Dedifferentiated amniotic fluid mesenchymal stem cell (primary cell): ENCODE data around the gene MAGED2.
"Not testable (repeated sequence)": the region's sequence is repeated elsewhere in the genome, so short reads cannot be mapped to it uniquely, and the experiment has no call there.

Source experiments
- DNase-seq: peaks from one replicate; pipeline ENCODE4 v3.0.0-alpha.2; 2016; ENCODE audit errors: extremely low spot score

MAGED2 gene

DNA sequence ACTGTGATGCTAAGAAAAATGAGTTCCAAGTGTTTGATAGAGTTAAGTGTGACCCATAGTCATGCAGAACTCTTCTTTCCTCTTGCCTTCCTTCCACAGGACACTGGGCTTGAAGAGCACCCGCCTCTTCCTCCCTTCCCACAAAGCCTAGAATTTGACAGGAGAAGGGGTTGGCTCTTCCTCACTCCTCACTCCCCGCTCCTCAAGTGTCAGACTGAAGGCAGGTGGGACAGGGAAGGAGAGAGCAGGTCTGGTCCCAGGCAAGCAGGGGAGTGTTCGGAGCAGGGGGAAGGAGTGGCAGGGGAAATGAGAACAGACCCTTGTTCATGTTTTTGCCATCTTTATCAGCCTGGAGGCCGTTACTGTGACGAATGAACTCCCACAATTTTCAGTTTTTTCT, 10.7 kb downstream of the MAGED2 start:
- DNase-seq: no peak

DNA sequence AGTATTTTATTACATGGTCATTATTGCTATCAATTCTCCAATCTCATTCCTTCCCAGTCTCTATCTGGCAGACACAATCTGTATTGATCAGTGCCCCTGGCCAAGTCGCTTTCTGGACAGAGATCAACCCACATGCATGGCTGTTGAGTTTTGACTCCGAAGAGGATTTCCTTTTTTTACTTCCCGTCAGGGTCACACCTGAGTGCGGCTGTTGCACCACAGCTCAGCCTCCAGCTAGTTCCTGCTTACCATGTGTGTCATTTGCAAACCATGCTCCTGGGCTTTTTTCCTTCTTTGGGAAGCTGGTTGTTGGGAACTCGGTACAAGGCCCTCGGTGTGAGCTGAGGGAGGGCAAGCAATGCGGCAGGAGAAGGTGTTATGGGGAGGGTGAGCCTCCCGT, 11.7 kb downstream of the MAGED2 start:
- no peak for DNase-seq

DNA sequence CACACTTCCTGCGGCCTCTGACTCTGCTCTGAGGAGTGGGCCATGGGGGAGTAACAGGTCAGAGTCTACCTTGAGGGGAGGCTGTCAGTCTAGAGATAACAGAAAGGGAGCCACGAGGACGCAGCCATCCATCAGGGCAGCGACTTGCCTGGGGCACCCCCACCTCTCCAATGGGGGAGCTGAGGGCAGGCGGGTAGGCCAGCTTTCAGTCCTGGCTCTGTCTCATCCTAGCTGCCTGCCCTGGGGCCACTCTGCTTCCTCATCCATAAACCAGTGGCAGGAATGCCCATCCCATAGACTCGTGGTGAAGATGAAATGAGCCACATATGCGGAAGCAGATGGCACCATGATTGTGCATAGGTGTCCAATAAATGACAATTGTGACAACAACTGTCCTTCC, 13.2 kb downstream of the MAGED2 start:
- DNase-seq: no peak

DNA sequence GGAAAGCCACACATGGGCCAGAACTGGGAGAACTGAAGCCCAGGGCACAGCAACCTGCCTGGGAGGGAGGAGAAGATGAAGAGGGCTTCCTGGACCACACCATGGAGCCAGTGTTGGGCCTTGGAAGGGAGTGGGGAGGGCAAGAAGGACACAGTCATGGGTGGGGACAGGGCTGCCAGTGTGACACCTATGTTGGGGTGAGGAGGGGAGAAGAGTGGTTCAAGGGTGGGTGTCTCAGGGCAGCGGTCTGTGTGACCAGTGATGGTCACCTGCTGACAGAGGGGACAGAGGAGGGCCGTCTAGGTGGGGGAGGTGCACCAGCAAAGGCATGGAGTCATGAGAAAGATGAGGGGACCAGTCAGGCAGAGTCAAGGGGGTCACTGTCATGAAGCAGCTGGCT, 13.8 kb downstream of the MAGED2 start:
- DNase-seq: no peak

DNA sequence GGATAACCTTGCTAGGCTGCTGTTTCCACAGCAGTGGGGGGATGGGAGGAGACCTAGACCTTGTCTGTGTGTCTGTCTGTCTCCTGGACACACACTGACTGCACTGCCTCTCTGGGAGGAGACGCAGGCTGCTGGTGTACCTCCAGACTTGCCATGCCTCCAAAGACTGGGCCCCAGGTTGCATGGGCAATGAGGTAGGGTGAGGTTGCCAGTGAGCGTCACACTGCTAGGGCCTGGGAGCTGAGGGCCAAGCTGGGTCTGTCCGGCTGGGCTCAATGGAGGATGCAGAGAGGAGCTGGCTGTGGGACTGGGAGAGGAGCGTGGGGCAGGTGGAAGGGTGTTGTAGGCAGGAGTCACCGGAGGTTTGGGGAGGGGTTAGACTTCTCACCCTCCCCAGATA, 16.6 kb downstream of the MAGED2 start:
- DNase-seq: no peak

DNA sequence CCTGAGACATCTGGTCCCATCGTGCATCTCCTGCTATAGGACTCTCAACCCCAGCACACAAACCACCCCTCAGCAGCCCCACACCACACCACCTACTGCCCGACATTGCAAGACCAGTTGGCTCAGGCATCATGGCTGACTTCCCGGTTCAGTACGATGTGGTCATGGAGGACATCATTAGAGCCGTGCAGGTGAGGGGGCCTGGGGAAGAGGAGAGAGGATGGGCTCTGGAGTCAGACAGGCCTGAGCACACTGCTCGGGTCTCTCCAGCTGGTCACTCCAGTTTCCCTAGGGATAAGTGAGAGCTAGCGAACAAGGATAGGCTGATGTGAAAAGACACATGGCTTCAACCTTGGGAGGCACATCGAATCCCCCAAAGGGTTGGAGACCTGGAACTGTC, 17.2 kb downstream of the MAGED2 start:
- DNase-seq: no peak

DNA sequence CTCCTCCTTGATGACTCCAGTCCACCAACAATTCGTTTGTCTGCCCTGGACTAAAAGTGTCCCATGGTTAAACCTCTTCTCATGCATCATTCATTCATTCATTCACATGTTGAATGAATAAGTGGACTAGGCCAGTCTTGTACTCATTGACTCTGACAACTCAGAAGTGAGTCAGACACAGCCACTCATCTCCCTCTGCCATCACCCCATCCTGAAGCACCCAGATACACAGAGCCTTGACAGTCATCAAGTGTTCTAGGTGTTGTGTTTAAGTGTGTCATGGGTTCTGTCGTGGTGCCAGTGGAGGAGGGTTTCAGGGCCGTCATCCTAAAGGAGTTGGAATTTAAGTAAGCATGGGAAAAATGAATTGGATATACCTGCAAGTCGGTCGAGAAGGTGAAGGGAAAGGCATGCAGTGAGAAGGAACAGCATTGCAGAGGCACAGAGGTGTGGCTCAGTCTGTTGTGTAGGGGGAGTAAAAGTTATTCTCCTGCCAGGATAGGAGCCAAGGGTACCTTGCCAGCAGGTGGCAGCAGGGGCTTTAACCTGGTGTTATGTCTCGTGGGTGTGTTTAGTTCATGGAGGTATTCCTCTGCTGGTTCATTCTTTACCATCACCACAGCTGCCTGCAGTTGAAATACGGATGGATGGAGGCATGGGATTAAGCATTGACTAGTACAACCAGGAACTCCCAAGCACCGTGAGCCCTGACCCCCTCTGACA, 18.3 kb downstream of the MAGED2 start:
- DNase-seq: no peak

DNA sequence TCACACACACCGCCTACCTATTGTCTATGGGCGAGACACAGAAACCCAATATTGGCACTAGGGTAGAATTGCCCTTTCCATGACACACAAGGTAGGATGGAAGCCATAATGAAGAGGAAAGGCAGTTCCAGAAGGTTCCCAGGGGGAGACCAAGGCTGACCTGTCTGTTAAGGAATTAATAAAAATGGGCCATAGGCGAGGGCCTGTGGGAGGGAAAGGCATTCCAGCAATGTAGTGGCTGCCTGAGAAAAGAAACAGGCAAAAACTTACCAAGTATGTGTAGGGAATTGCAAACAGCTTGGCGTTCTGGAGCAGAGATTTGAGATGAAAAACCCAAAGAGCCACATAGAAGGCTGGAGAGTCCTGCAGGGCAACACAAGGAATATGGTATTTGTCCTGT, 19.1 kb downstream of the MAGED2 start:
- DNase-seq: no peak

DNA sequence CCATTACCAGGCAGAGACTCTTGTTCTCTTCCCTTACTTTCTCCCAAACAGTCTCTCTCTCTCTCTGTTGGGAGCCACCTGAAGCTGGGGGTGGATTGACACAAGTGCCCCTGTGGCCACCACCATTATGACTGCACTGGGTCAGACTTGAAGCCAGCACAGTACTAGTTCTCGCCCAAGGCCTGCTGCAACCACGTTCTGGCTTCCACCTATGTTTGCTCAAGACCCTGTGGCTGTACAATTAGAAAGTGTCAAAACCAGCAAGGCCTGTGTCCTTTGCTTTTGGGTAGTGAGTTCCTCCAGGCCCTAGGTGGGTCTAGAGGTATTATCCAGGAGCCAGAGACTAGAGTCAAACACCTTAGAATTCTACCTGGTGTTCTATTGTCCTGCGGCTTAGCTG, 31.0 kb downstream of the MAGED2 start:
- no peak for DNase-seq

DNA sequence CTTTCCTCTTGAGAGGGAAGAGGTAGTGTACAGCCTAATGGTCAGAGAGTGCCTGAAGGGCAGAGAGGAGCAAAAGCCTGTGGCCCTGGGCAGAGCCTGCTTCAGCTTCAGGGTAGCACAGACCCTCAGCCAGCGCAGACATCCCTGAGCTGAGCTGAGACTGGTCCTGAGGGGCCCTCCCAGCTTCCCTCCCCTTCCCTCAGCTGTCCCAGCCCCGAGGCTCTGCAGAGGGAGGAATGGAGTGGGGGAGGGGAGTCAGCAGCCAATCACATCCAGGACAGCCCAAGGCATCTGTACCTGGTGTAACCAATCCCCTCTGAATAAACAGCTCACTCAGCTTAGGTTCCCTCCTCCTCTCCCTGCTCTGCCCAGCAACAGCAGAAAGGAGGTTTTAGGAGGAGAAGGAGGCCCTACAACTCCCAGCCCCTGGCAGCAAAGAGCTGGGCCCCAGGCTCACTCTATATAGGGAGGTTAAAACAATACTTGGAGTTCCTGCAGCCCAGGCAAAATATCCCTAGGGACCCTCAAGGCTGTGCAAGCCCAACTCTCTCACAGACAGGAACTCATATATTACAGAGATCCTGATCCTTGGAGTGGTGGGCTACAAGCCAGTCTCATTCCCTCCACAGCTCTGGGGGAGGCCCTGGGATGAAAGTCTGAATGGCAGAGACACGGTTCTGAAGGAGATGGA, 33.8 kb downstream of the MAGED2 start:
- DNase-seq: not testable (repeated sequence)

DNA sequence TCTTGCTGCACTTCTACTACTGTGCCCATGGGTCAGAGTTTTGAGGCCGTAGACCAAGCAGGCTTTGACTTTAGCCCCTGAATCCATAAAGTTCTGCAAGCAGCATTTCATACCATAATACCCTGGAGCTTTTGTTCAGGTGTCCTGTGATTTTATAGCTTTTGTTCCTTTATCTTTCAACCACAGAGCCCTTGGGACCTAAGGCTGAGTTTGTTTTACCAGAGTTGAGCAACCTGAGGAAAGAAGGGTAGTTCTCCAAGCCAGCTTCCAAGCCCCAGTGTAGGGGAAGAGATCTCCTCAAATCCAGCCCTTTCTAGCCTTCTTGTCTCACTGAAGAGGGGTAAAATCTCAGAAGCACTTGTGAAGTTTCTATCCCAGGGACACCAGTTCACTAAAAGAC, 35.1 kb downstream of the MAGED2 start:
- no peak for DNase-seq

DNA sequence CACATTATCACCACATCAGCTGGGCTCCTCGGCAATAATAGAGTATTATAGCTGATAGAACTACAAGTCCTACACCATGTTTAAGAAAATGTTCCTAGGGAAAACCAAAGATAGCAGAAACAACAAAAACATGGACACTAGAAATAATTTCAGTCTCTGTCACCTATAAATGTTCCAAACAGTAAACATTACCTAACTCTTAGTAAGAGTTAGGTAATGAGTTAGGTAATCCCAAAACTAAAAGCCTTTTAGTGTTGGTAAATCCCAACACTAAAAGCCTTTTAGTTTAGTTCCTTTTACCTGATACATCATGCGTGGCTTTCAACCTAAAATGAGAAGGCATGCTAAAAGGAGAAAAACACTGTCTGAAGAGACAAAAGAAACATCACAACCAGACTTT, 35.5 kb downstream of the MAGED2 start:
- no peak for DNase-seq

DNA sequence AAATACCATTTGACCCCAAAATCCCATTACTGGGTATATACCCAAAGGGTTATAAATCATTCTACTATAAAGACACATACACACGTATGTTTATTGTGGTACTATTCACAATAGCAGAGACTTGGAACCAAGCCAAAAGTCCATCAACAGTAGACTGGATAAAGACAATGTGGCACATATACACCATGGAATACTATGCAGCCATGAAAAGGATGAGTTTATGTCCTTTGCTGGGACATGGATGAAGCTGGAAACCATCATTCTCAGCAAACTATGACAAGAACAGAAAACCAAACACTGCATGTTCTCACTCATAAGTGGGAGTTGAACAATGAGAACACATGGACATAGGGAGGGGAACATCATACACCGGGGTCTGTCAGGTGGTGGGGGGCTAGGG, 40.2 kb downstream of the MAGED2 start:
- not testable (repeated sequence) for DNase-seq

DNA sequence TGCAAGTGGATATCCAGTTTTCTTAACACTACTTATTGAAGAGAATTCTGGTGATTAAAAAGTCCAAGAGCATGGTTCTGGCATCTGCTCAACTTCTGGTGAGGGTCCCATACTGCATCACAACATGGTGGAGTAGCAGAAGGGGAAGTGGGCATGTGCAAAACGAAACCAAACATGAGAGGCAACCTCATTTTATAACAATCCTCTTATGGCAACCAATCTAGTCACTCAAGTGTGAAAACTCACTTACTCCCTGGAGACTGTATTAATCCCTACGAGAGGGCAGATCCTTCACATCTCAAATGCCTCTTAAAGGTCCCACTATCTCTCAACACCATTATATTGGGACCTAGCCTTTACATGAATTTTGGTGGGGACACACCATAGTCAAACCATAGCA, 57.7 kb downstream of the MAGED2 start:
- no peak for DNase-seq
